Tibial nerve (tissue), 4 donors: ENCODE data around the gene HACL1. TPM values are rescaled to one million over a fixed set of nuclear protein-coding genes. Genes with fewer than 3 reads are reported as not detected.

ENCODE experiments used
- DNase-seq, 2 donors: peaks; one replicate each; pipeline ENCODE4 v3.0.0-alpha.2; 2019; ENCODE audit warnings: low spot score in 2 of 2
- H3K27ac ChIP-seq, 4 donors: fragments of 200-600 bp; sonication (generic) in 3 of 4; one replicate each; pipeline ENCODE4 v1.5.1; 2017 to 2019; ENCODE audit warnings: mild to moderate bottlenecking in 1 of 4
- H3K27me3 ChIP-seq, 2 donors: fragments of 200-600 bp; sonication (generic) in 1 of 2; one replicate each; pipeline versions ENCODE4 v1.5.1 to v1.6.0; 2017 to 2019
- H3K36me3 ChIP-seq, 3 donors: fragments of 200-600 bp; sonication (generic); one replicate each; pipeline ENCODE4 v1.5.1; 2018 to 2019
- H3K4me1 ChIP-seq, 4 donors: fragments of 200-600 bp; sonication (generic) in 3 of 4; one replicate each; pipeline ENCODE4 v1.5.1; 2017 to 2019
- H3K4me3 ChIP-seq, 4 donors: fragments of 200-600 bp; sonication (generic) in 3 of 4; one replicate each; pipeline ENCODE4 v1.5.1; 2017 to 2019; ENCODE audit warnings: mild to moderate bottlenecking in 1 of 4, moderate library complexity in 1 of 4
- H3K9me3 ChIP-seq, 4 donors: fragments of 200-600 bp; sonication (generic) in 3 of 4; one replicate each; pipeline ENCODE4 v1.5.1; 2017 to 2019
- EP300 ChIP-seq, 2 donors: sonication (generic); formaldehyde crosslinking; IDR thresholded peaks; one replicate each; pipeline ENCODE4 v1.6.1; 2017; ENCODE audit warnings: antibody characterized with exemption in 2 of 2, mild to moderate bottlenecking in 1 of 2
- POLR2A ChIP-seq, 2 donors: fragments of 450-650 bp; IDR thresholded peaks; one replicate each; pipeline ENCODE4 v1.6.1; 2017; ENCODE audit warnings: antibody characterized with exemption in 2 of 2, mild to moderate bottlenecking in 2 of 2, moderate library complexity in 2 of 2
- WGBS, 2 donors: methylation state at CpG; one replicate each; pipeline ENCODE4 v1.1.5; 2018; 5-methylcytosine and 5-hydroxymethylcytosine counted together
- total RNA-seq, 4 donors: library from RNA; depleted of rRNA; stranded (reverse); fragments of >200 nt; gene quantifications; one replicate each; pipeline ENCODE4 v1.1.0, GENCODE V29; 2016
- TF ChIP-seq, protein P1 (sequence below), 5 experiments: fragments of 200-600 bp in 3 of 5; fragments of 450-650 bp in 2 of 5; sonication (generic) in 3 of 5; IDR thresholded peaks; one replicate each; pipeline ENCODE4 v1.5.1; 2016 to 2019; ENCODE audit warnings: antibody characterized with exemption in 5 of 5, mild to moderate bottlenecking in 3 of 5, moderate library complexity in 2 of 5

HACL1 gene
- total RNA-seq, 4 donors from 2014 or later: 19.0 to 33.3 (median 24.2) TPM

DNA sequence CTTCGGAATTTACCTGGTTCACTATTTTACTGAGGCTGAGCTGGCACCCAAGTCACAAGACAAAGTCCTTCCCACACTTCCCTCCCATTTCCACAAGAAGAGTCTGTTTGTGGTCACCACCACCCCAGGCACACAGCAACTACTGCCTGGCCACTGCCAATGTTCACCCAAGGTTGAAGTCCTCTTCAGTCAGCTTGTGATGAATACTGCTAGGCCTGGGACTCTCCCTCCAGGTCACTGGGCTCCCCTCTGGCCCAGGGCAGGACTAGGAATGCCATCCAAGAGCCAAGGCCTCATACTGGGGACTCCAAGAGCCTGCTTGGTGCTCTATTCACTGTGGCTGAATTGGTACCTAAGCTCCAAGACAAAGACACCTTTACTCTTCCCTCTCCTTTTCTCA lies 49.5 kb downstream of the HACL1 start:
- Histone ChIP-seq H3K4me3 (no peak overlapping the region), H3K27ac (no peak overlapping the region), H3K4me1 (peaks cover 0 to 1% (median 0%) of the 10 kb centered on the region in 4 donors), H3K27me3 (no peaks in the 10 kb centered on the region), H3K36me3 (peaks cover 0 to 53% (median 0%) of the 10 kb centered on the region in 3 donors), H3K9me3 (no peaks in the 10 kb centered on the region)
- DNase-seq: no peak
- TF ChIP-seq, protein P1, sequence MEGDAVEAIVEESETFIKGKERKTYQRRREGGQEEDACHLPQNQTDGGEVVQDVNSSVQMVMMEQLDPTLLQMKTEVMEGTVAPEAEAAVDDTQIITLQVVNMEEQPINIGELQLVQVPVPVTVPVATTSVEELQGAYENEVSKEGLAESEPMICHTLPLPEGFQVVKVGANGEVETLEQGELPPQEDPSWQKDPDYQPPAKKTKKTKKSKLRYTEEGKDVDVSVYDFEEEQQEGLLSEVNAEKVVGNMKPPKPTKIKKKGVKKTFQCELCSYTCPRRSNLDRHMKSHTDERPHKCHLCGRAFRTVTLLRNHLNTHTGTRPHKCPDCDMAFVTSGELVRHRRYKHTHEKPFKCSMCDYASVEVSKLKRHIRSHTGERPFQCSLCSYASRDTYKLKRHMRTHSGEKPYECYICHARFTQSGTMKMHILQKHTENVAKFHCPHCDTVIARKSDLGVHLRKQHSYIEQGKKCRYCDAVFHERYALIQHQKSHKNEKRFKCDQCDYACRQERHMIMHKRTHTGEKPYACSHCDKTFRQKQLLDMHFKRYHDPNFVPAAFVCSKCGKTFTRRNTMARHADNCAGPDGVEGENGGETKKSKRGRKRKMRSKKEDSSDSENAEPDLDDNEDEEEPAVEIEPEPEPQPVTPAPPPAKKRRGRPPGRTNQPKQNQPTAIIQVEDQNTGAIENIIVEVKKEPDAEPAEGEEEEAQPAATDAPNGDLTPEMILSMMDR (IDR thresholded peaks at IDR 0.05): no peak
- no peak for TF ChIP-seq EP300 (IDR thresholded peaks at IDR 0.05)
- no peak for TF ChIP-seq POLR2A (IDR thresholded peaks at IDR 0.05)
- 100% methylated on average over 1 of the region's 1 CpG for WGBS, 2 donors

DNA sequence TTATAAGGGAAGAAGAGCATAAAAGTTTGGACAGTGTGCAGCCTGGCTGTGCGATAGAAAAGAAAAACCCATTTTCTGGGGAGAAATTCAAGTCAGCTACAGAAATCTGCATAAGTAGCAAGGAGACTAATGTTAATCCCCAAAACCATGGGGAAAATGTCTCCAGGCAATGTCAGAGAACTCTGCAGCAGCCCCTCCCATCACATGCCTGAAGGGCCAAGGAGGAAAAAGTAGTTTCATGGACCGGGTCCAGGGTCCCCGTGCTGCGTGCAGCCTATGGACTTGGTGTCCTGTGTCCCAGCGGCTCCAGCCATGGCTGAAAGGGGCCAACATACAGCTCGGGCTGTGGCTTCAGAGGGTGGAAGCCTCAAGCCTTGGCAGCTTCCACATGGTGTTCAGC lies 51.5 kb downstream of the HACL1 start:
- Histone ChIP-seq H3K36me3 (peaks cover 0 to 45% (median 0%) of the 10 kb centered on the region in 3 donors), H3K27ac (no peak overlapping the region), H3K4me3 (no peak overlapping the region), H3K4me1 (no peaks in the 10 kb centered on the region), H3K9me3 (no peaks in the 10 kb centered on the region), H3K27me3 (no peaks in the 10 kb centered on the region)
- 80 to 95% methylated on average over 5 to 6 of the region's 6 CpGs for WGBS, 2 donors
- no peak for TF ChIP-seq EP300 (IDR thresholded peaks at IDR 0.05)
- TF ChIP-seq, protein P1 (IDR thresholded peaks at IDR 0.05): no peak
- no peak for DNase-seq

DNA sequence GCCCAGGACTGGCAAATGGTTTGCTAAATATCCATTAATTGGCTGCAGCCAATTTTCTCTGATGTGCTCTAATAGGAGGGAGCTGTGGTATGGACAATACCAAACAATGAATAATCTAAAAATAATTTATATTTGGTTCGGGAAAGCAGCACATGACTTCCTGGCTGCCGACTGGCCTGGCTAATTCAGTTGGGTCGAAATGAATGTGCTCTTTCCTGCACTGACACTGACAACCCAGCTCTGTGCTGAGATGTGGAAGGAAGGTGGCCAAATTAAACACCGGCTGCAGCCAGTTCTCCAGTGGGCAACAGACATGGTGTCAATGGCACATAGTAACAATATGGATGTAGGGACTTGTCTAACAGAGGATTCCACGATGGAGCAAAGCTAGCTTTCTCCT lies 58.8 kb downstream of the HACL1 start:
- 46 to 55% methylated on average over 5 of the region's 5 CpGs for WGBS, 2 donors
- no peak for DNase-seq
- Histone ChIP-seq H3K36me3 (peaks cover 0 to 3% (median 0%) of the 10 kb centered on the region in 3 donors), H3K4me3 (no peak overlapping the region), H3K27me3 (no peaks in the 10 kb centered on the region), H3K9me3 (no peaks in the 10 kb centered on the region), H3K4me1 (peaks cover 0 to 8% (median 0%) of the 10 kb centered on the region in 4 donors), H3K27ac (no peak overlapping the region)
- TF ChIP-seq, protein P1 (IDR thresholded peaks at IDR 0.05): no peak
- TF ChIP-seq EP300 (IDR thresholded peaks at IDR 0.05): no peak
- no peak for TF ChIP-seq POLR2A (IDR thresholded peaks at IDR 0.05)

DNA sequence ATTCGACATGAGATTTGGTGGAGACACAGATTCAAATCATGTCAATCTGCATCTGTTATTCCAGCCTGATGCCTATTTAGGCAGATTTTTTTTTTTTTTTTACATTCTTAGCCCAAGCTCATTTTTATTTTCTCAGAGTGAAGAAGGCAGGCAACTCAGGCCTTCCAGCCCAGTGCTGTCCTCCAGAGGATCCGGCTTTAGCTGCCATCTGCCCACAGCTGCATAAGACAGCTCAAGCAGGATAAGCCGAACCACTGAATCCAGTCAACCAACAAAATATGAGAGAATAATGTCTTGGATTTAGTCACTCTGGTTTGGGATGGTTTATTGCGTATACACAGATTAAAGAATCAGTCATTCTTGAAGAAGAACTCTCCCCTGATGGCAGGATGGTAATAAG lies 60.0 kb downstream of the HACL1 start:
- DNase-seq: no peak
- 96% methylated on average over 4 of the region's 4 CpGs for WGBS, 2 donors
- Histone ChIP-seq H3K9me3 (no peaks in the 10 kb centered on the region), H3K4me3 (no peak overlapping the region), H3K36me3 (peaks cover 0 to 5% (median 0%) of the 10 kb centered on the region in 3 donors), H3K4me1 (peaks cover 0 to 8% (median 0%) of the 10 kb centered on the region in 4 donors), H3K27ac (no peak overlapping the region), H3K27me3 (no peaks in the 10 kb centered on the region)
- TF ChIP-seq, protein P1 (IDR thresholded peaks at IDR 0.05): no peak
- TF ChIP-seq POLR2A (IDR thresholded peaks at IDR 0.05) (no peak), EP300 (IDR thresholded peaks at IDR 0.05) (no peak)

GRCh38 chr3:15539066-15539465 lies 62.3 kb downstream of the HACL1 start:
- 93 to 100% methylated on average over 1 of the region's 1 CpG for WGBS, 2 donors
- TF ChIP-seq, protein P1 (IDR thresholded peaks at IDR 0.05): no peak
- TF ChIP-seq EP300 (IDR thresholded peaks at IDR 0.05) (no peak), POLR2A (IDR thresholded peaks at IDR 0.05) (no peak)
- H3K4me3 ChIP-seq: no peak overlapping the region
- H3K27ac ChIP-seq: no peak overlapping the region
- H3K27me3 ChIP-seq: no peaks in the 10 kb centered on the region
- H3K4me1 ChIP-seq: peaks cover 0 to 8% (median 0%) of the 10 kb centered on the region in 4 donors
- DNase-seq: no peak
- peaks cover 0 to 23% (median 0%) of the 10 kb centered on the region in 3 donors for H3K36me3 ChIP-seq
- no peaks in the 10 kb centered on the region for H3K9me3 ChIP-seq
